Middle frontal gyrus (tissue), 1 donor: ENCODE measurements around the gene CD300LD.
"Not testable (repeated sequence)": the region's sequence is repeated elsewhere in the genome, so short reads cannot be mapped to it uniquely, and the experiment has no call there.

Experiments used
- DNase-seq: peaks from one replicate; pipeline ENCODE4 v3.0.0-alpha.2; 2015; ENCODE audit warnings: low spot score; ENCODE audit errors: extremely low spot score

Gene CD300LD

DNA sequence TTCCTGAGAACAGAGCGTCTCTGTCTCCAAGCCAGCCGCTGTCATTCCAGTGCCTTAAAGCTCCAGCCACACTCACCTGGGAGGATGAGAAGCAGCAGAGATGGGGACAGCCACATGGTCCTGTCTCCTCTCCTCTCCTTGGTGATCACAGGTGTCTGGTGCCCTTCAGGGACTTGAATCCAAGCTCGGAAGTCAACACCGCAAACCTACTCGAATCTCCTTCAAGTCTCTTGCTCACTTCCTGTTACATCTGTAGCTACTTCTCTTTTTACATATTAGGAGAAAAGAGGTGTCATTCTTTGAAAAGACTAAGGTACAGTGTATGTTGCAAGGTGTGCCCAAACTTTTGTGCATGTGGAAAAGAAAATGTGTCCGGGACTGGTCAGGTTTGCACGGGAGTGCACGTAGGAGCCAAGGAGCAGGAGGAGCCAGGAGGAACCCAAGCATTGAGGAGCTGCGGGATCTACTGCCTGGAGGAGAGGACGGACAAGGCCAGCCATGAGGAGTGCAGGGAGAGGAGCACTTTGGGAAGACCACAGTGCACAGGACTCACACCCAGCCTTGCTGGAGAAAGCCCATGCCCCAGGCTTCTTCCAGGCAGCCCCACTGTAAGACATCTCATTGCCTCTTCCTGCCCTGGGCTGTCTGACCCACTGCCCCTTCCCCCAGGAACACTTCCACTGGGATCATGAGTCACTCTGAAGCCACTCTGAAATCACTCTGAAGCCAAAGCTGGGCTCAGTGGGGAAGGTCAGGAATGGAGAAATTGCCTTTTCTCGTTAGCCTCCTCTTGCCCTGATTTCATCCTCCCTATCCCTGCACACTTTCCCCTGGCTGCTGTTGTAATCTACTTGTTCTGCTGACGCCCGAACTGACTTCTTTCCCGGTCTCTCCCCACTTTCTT, at the start of gene CD300LD:
Gene CD300LD (minus strand): TSS at position 197 of the 904 bp plus-strand sequence. CDS start 81 bp downstream, at position 116.
- no peak for DNase-seq

DNA sequence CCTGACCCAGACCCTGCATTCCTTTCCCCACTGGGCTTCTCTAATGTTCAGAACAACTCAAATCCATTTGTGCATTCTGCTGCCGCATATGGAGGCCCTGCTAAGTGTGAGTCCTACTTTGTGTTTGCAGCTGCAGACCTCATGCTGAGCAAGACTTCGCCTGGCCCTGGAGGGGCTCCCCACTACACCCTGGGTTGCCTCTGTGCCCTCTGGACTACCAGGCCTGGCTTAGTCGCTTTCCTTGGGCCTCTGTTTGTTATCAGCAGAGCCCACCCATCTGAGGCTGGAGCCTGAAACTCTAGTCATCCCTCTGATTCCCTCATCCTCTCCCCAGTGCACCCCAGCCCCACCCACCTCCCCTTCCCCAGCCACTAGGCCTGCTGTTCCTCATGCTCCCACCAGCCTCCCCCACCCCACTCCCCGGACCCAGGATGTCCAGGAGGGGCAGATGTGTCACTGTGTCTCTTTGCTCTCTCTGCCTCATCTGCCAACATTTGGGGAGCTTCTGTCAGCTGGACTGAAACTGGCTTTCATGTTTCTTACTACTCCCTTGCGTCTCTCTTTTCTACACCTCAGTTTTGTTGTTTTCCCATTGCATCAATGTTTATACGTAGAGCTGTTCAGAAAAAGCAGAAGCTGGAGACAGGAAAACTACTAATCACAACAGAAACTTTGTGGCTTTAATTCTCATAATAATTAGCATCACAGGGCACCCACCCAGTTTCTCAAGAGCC, 49.3 kb upstream of the CD300LD start:
- no peak for DNase-seq

DNA sequence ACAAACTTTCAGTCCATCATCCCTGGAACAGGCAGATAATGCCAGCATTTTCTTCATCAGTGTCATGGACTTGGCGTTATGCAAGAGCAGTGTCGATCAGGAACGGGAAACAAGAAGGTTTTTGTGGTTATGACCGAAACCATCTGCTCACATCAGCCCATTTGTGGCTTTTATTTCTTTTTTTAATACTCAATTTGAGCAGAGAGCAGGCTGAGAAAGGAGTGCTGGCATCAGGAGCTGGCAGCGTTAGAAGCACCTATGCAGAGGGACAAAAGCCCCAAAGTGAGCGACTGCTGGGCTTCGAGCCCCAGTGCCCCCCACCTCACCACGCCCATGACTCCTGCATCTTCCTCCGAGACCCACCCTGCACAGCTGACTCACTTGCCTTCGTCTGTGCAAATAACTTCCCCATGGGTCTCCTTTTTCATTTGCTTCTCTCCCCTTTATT, 47.6 kb upstream of the CD300LD start:
- no peak for DNase-seq

DNA sequence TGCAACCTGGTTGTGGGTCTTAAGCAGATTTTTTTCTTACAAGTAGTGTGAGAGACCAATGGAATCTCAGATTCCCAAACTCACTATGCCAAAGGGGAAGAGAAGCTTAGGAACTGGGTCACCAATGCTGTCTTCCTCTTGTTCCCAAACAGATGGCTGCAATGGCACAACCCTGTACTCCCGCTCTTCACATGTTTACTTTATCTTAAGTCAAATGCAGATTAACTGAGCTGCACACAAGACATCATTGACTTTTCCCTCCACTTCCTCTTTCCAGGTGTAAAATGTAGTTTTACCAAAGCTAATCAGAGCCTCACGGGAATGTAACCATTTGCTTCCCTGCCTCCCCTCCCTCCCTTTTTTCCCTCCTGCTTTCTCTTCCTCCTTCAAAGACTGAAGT, 45.8 kb upstream of the CD300LD start:
- DNase-seq: no peak

- no peak for DNase-seq
Measured at GRCh38 chr17:74637265-74637664, 45.2 kb upstream of the CD300LD start.

- not testable (repeated sequence) for DNase-seq
Measured at GRCh38 chr17:74636541-74637085, 44.5 kb upstream of the CD300LD start.

- no peak for DNase-seq
Measured at GRCh38 chr17:74635418-74635817, 43.3 kb upstream of the CD300LD start.

- no peak for DNase-seq
Measured at GRCh38 chr17:74633326-74633725, 41.2 kb upstream of the CD300LD start.

DNA sequence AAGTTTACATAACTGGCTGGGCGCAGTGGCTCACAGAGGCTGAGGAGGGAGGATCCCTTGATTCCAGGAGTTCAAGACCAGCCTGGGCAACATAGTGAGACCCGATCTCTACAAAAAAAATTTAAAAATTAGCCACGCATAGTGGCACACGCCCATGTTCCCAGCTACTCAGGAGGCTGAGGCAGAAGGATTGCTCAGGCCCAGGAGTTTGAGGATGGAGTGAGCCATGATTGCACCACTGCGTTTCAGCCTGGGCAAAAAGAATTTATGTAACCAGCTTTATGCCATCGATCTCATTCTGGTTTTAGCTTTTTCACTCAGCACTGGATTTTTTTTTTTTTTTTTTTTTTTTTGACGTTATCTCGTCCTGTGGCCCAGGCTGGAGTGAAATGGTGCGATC, 40.5 kb upstream of the CD300LD start:
- no peak for DNase-seq

DNA sequence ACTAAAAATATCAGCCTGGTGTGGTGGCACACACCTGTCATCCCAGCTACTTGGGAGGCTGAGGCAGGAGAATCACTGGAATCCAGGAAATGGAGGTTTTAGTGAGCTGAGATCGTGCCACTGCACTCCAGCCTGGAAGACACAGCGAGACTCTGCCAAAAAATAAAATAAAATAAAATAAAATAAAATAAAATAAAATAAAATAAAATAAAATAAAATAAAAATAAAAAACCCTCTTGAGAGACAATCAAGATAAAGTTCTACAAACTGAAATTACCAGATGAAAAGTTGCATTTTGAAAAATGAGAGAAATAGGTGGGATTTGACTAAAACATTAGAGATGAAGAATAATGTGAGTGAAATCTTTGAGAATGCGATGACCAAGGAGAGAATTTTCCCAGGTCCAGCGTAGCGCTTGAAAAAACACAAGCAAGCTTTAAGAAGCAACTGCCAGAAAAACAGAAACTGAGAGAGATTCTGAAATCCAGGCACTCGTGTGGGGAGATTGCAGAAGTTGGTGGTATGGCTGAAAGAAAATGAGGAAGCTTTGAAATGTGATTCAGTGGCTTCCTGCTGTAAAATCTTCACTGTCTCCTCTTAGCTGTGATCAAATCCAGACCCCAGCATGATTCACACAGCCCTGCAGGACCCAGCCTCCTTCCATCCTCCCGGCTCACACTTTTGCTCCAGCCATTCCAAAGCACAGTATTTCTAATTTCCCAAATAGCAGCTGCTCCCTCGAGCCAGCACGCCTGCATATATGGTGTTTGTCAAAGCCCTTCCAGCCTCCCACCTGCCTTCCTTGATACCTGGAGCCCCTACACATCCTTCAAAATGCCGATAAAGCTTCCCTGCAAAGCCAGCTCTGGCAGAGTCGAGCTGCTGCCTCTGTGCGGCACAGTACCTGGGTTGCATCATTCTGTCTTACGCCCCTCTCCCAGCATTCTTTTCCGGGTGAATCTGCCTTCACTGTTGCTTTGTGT, 39.7 kb upstream of the CD300LD start:
- DNase-seq: no peak

GRCh38 chr17:74630251-74630650, 38.2 kb upstream of the CD300LD start:
- not testable (repeated sequence) for DNase-seq

GRCh38 chr17:74625661-74626060, 33.6 kb upstream of the CD300LD start:
- no peak for DNase-seq

GRCh38 chr17:74624131-74624530, 32.0 kb upstream of the CD300LD start:
- DNase-seq: no peak

DNA sequence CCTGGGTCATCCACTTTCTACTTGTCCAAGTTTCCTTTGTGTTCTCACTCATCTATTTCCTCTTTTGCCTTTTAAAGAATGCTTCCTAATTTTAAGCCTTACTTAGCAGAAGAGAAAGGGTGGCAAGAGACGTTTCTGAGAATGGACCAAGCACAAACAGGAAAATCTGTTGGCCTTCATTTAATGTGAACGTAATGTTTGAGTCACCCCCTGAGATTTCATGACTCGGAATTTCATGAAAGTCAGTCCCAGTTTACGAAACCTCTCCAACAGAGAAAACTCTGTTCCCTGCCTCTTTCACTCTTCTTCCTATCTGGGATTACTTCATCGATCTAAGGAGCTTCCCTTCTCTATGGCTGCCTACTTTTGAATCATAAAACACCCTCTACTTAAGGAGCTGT, 31.6 kb upstream of the CD300LD start, which contains the start of gene CD300E:
Gene CD300E (minus strand): TSS at position 46 of the 401 bp plus-strand sequence. CDS start 117 bp downstream, outside the sequence.
- no peak for DNase-seq

DNA sequence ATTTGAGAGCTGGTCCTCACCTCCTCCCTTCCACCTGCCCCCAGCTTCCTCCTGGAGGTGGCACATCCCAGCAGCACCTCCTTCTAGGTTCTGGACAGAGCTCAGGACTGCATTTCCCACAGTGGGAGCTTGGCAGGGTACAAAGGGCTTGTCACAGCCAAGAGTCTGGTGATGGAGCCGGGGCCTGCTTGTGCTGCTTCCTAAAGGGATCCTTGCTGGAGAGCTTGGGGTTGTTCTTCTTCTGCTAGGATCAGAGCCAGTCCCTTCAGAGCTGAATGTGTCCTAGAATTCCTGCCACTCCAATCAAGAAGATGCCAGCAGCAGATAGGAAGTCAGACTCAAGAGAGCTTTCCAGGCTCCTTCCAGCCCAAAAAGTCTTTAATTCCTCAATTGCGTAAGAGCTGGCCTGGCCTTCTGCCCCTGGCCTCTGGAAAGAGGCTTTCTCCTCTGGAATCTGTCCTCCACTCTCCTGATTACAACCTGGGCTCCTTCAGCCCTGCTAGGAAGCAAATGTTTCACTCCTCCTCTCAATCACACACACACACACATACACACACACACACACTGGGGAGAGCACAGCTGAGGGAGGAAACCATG, 27.1 kb upstream of the CD300LD start:
- DNase-seq: no peak

GRCh38 chr17:74618451-74618850, 26.4 kb upstream of the CD300LD start:
- DNase-seq: no peak

- DNase-seq: no peak
Measured at GRCh38 chr17:74616696-74617095, 24.6 kb upstream of the CD300LD start.

DNA sequence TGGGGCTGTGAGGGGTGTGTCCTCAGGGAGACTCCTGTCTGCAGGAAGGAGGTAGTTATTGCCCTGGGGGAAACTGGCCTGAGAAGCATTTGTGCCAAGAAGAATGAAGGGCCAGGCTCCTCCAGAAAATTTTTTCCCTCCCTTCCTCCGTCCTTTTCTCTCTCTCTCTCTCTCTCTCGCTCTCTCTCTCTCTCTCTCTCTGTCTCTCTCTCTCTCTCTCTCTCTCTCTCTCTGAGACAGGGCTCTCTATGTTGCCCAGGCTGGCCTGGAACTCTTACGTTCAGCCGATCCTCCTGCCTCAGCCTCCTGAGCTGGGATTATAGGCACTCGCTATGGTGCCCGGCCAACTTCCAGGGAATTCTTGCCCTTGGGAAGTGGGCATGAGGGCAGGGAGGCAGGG, 20.0 kb upstream of the CD300LD start:
- no peak for DNase-seq

DNA sequence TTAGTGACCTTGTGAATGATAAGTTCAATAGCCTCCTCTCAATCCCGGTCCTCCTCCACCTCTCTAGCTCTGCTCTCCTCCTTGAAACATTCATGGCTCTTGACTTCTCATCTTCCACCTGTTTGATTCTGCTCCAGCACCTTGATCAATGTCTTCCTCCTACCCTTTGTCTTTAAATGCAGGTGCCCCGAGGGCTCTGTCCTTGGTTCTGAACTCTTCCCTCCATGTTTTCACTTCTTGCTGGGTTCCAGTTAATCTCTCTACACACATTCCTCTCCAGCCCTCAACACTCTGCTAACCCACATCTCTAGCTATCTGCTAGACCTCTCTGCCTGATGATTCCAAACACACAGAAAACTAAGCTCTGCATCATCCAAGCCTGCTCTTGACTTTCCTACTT, 18.0 kb upstream of the CD300LD start:
- no peak for DNase-seq

- no peak for DNase-seq
Measured at GRCh38 chr17:74608511-74608910, 16.4 kb upstream of the CD300LD start.
